ENCODE results near the gene SOD2.
"Not testable (repeated sequence)": the region's sequence is repeated elsewhere in the genome, so short reads cannot be mapped to it uniquely, and the experiment has no call there.

DNA sequence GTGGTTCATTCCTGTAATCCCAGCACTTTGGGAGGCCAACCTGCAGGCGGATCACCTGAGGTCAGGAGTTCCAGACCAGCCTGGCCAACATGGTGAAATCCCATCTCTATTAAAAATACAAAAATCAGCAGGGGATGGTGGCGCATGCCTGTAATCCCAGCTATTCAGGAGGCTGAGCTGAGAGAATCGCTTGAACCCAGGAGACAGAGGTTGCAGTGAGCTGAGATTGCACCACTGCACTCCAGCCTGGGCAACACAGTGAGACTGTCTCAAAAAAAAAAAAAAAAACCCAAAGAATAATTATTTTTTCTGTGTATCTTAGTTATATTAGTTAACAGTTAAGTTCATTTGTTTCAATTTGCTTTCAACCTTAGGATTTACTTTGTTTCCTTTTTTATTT, 32.2 kb upstream of the SOD2 start:
- TF ChIP-seq, protein P1, sequence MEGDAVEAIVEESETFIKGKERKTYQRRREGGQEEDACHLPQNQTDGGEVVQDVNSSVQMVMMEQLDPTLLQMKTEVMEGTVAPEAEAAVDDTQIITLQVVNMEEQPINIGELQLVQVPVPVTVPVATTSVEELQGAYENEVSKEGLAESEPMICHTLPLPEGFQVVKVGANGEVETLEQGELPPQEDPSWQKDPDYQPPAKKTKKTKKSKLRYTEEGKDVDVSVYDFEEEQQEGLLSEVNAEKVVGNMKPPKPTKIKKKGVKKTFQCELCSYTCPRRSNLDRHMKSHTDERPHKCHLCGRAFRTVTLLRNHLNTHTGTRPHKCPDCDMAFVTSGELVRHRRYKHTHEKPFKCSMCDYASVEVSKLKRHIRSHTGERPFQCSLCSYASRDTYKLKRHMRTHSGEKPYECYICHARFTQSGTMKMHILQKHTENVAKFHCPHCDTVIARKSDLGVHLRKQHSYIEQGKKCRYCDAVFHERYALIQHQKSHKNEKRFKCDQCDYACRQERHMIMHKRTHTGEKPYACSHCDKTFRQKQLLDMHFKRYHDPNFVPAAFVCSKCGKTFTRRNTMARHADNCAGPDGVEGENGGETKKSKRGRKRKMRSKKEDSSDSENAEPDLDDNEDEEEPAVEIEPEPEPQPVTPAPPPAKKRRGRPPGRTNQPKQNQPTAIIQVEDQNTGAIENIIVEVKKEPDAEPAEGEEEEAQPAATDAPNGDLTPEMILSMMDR (conservative IDR thresholded peaks at IDR 0.05; ENCODE audit: low read length) = not testable (repeated sequence)
- TF ChIP-seq EZH2phosphoT487 (IDR thresholded peaks at IDR 0.05; ENCODE audit: borderline replicate concordance, low read depth, low read length) = not testable (repeated sequence)

All from OCI-LY7 (cell line).